Adrenal gland (tissue), 12 donors: Measurements from ENCODE around the gene USP31. TPM values are rescaled to one million over a fixed set of nuclear protein-coding genes. Genes with fewer than 3 reads are reported as not detected.

ENCODE experiments used
- DNase-seq, 7 donors: peaks; one replicate each; pipeline ENCODE4 v3.0.0-alpha.2; 2019 to 2020
- H3K27ac ChIP-seq, 5 donors: fragments of 200-600 bp; sonication (generic) in 4 of 5; 1 replicate in 3 of 5; 2 replicates in 2 of 5; pipeline versions ENCODE4 v1.5.1 to v1.8.0; 2016 to 2020; ENCODE audit warnings: mild to moderate bottlenecking in 1 of 5
- H3K27me3 ChIP-seq: fragments of 200-600 bp; 2 replicates; pipeline ENCODE4 v1.8.0; 2021
- H3K36me3 ChIP-seq, 2 donors: fragments of 200-600 bp; replicated peaks in 1 of 2; 1 replicate in 1 of 2; 2 replicates in 1 of 2; pipeline versions ENCODE4 v1.5.1 to v1.8.0; 2018 to 2022
- H3K4me1 ChIP-seq, 2 donors: fragments of 200-600 bp; replicated peaks in 1 of 2; 1 replicate in 1 of 2; 2 replicates in 1 of 2; pipeline versions ENCODE4 v1.5.1 to v1.8.0; 2018 to 2021
- H3K4me3 ChIP-seq, 4 donors: fragments of 200-600 bp; sonication (generic) in 3 of 4; one replicate each; pipeline ENCODE4 v1.5.1; 2016 to 2018
- H3K9me3 ChIP-seq, 3 donors: fragments of 200-600 bp; sonication (generic) in 1 of 3; replicated peaks in 1 of 3; 1 replicate in 2 of 3; 2 replicates in 1 of 3; pipeline versions ENCODE4 v1.5.1 to v1.8.0; 2016 to 2021
- CTCF ChIP-seq, 6 experiments: fragments of 450-650 bp in 4 of 6; fragments of 200-600 bp in 2 of 6; sonication (generic) in 1 of 6; IDR thresholded peaks; 1 replicate in 5 of 6; 2 replicates in 1 of 6; pipeline versions ENCODE4 v1.5.1 to v1.8.0; 2016 to 2021; ENCODE audit warnings: antibody characterized with exemption in 6 of 6, mild to moderate bottlenecking in 2 of 6, moderate library complexity in 1 of 6
- POLR2A ChIP-seq, 2 donors: fragments of 450-650 bp; IDR thresholded peaks; one replicate each; pipeline ENCODE4 v1.6.1; 2017; ENCODE audit warnings: antibody characterized with exemption in 2 of 2, mild to moderate bottlenecking in 2 of 2, moderate library complexity in 1 of 2
- WGBS, 4 donors: extraction: QIAGEN DNeasy Blood & Tissue Kit in 2 of 4; methylation state at CpG; one replicate each; pipeline versions ENCODE4 v1.1.5 to v1.1.7; 2013 to 2017; 5-methylcytosine and 5-hydroxymethylcytosine counted together
- intact Hi-C, 2 donors: fragments of 100-400 bp; cut with DNase I; formaldehyde crosslinking; loops; one replicate each; pipeline versions ENCODE4 v1.14.1 to v1.15.0; 2022 to 2023
- polyA plus RNA-seq, 3 donors: library from polyadenylated mRNA; stranded (reverse); fragments of 200-250 nt in 2 of 3; fragments of 350-450 nt in 1 of 3; fragmentation: Illumina TruSeq in 1 of 3; extraction: RNeasy Lipid Tissue Mini Kit (QIAGEN cat#74804) in 1 of 3; gene quantifications; one replicate each; pipeline ENCODE4 v1.2.3, GENCODE V29; 2013 to 2014
- total RNA-seq, 9 donors: library from RNA; depleted of rRNA in 4 of 9; stranded (reverse); fragments of >200 nt in 4 of 9; fragments of 120-200 nt in 1 of 9; fragmentation: NEBNext Ultra II Directional in 1 of 9; extraction: Animal tissue kit (Norgen Biotek cat#: 25700) in 1 of 9; gene quantifications; one replicate each; pipeline versions ENCODE4 v1.1.0 to v1.2.4, GENCODE V29; 2013 to 2023
- donor health status: healthy with polysubstance abuse.
- donor health status: Bipolar disorder and iron deficiency.
- donor health status: DM: yes; HTN: yes; CAD: no.
- donor health status: DM: no; HTN: no; CAD: no.
- donor health status: DM: no; HTN: no; CAD: no.
- donor health status: DM: yes; HTN: yes; CAD: no.

Gene USP31
- total and polyA plus RNA-seq, 12 donors = 2.5 to 19.3 (median 7.7) TPM

GRCh38 chr16:23027386-23027785, 121.9 kb downstream of the USP31 start:
- 86 to 93% (median 93%) methylated on average over 1 of the region's 1 CpG; no CpG with 5 or more reads in 1 of the 4 donors for WGBS, 4 donors
- intact Hi-C loops = no loop called here
- TF ChIP-seq POLR2A (IDR thresholded peaks at IDR 0.05) = no peak
- no peak for TF ChIP-seq CTCF (IDR thresholded peaks at IDR 0.05)
- Histone ChIP-seq H3K9me3 (no peaks in the 10 kb centered on the region), H3K4me1 (no peaks in the 10 kb centered on the region), H3K27ac (no peak overlapping the region), H3K27me3 (no peaks in the 10 kb centered on the region), H3K36me3 (no peaks in the 10 kb centered on the region), H3K4me3 (no peak overlapping the region)
- no peak for DNase-seq

GRCh38 chr16:23026784-23027362, 122.4 kb downstream of the USP31 start:
- TF ChIP-seq CTCF (IDR thresholded peaks at IDR 0.05) (no peak), POLR2A (IDR thresholded peaks at IDR 0.05) (no peak)
- H3K4me3 ChIP-seq = no peak overlapping the region
- no peak overlapping the region for H3K27ac ChIP-seq
- intact Hi-C loops = no loop called here
- H3K36me3 ChIP-seq = no peaks in the 10 kb centered on the region
- H3K4me1 ChIP-seq = no peaks in the 10 kb centered on the region
- DNase-seq = no peak
- 8 to 22% (median 18%) methylated on average over 3 of the region's 3 CpGs for WGBS, 4 donors
- no peaks in the 10 kb centered on the region for H3K9me3 ChIP-seq
- no peaks in the 10 kb centered on the region for H3K27me3 ChIP-seq

- H3K27me3 ChIP-seq = no peaks in the 10 kb centered on the region
- TF ChIP-seq CTCF (IDR thresholded peaks at IDR 0.05) = no peak
- WGBS, 4 donors = 68 to 74% (median 69%) methylated on average over 4 of the region's 4 CpGs
- no peaks in the 10 kb centered on the region for H3K36me3 ChIP-seq
- no peak overlapping the region for H3K4me3 ChIP-seq
- no peaks in the 10 kb centered on the region for H3K4me1 ChIP-seq
- DNase-seq = peak in 1 of 7 donors; percentile 59
- intact Hi-C loops = no loop called here
- H3K9me3 ChIP-seq = no peaks in the 10 kb centered on the region
- no peak overlapping the region for H3K27ac ChIP-seq
Observed at GRCh38 chr16:23025692-23026307, 123.5 kb downstream of the USP31 start.

- 72 to 76% (median 72%) methylated on average over 4 of the region's 4 CpGs for WGBS, 4 donors
- intact Hi-C loops = no loop called here
- TF ChIP-seq CTCF (IDR thresholded peaks at IDR 0.05) = no peak
- no peak for TF ChIP-seq POLR2A (IDR thresholded peaks at IDR 0.05)
- Histone ChIP-seq H3K27me3 (no peaks in the 10 kb centered on the region), H3K4me1 (no peaks in the 10 kb centered on the region), H3K27ac (no peak overlapping the region), H3K36me3 (no peaks in the 10 kb centered on the region), H3K4me3 (no peak overlapping the region), H3K9me3 (no peaks in the 10 kb centered on the region)
- no peak for DNase-seq
Observed at GRCh38 chr16:23024044-23024443, 125.2 kb downstream of the USP31 start.
